Effector CD4-positive, alpha-beta T cell (primary cell): ENCODE results near the gene ZPBP2. TPM values are rescaled to one million over a fixed set of nuclear protein-coding genes. Genes with fewer than 3 reads are reported as not detected.
"Not testable (repeated sequence)": the region's sequence is repeated elsewhere in the genome, so short reads cannot be mapped to it uniquely, and the experiment has no call there.

Experiments
- DNase-seq: peaks from one replicate; pipeline ENCODE4 v3.0.0-alpha.2; 2020
- total RNA-seq: gene quantifications from one replicate; lab custom pipeline; 2026; lab: John Stamatoyannopoulos, UW

Gene ZPBP2, protein sequence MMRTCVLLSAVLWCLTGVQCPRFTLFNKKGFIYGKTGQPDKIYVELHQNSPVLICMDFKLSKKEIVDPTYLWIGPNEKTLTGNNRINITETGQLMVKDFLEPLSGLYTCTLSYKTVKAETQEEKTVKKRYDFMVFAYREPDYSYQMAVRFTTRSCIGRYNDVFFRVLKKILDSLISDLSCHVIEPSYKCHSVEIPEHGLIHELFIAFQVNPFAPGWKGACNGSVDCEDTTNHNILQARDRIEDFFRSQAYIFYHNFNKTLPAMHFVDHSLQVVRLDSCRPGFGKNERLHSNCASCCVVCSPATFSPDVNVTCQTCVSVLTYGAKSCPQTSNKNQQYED
- total RNA-seq: not detected

DNA sequence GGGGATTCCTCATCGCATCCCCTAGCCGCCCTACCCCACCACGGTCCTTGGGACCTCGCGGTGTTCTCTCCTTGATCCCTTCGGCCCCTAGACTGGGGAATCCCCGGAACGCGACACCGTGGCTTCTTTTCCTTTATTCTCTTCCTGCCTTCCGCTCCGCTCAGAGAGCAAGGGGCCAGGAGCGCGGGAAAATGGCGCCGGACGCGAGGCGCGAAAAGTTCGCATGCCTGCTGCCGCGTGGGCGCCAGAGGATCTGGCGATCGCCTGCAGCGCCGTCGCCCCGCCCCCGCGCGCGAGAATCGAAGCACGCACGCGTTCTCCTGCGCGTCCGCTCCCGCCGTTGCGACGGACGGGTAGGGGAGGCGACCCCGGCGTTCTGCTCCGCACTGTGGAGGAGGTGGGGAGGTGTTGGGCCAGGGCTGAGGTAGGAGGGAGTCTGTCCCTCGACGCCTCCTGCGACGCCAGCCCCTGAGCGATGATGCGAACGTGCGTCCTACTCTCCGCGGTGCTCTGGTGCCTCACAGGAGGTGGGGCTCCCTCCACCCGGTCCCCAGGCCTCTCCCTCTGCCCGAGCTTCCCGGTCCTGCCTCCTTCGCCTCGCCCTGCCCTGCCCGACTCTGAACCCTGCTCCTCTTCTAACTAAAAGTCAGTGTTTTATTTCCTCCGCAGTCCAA is at the start of gene ZPBP2:
TSS of gene ZPBP2 (plus strand) at position 323 of the 674 bp plus-strand sequence. CDS start at position 476, 153 bp downstream.
- DNase-seq: no peak

DNA sequence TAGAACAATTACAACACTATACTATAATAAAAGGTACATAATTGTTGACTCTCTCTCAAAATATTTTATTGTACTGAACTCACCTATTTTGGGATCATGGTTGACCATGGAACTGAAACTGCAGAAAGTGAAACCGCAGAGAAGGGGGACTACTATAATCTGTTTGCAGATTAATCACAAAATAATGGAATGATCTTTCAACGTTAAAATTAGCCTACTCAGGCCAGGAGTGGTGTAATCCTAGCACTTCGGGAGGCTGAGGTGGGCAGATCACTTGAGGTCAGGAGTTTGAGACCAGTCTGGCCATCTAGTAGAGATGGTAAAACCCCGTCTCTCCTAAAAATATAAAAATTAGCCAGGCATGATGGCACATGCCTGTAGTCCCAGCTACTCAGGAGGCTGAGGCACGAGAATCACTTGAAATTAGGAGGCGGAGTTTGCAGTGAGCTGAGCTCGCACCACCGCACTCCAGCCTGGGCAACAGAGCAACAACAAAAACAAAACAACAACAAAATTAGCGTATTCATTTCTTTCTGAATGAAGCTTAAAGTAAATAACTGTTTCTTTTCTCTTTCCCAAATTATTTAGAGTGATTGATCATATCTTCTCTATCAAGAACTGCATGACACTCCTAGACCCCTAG is 49.5 kb upstream of the ZPBP2 start:
- DNase-seq: no peak

DNA sequence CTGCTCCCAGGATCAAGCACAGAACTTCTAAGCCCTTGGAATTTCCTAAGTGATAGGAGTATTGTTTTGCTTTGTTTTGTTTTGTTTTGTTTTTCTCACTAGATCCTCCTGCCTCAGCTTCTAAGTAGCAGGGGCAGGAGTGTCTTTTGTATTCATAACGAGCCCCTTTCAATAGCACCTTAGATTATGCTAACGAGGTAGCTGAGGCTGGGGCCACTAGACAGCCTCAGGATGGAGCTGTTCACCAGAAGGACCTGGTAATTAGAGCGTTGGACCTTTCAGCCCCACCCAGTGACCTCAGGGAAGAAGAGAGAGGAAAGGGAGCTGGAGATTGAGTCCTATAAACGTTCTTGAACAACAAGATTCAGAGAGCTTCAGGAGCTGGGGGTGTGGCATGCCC is 47.5 kb upstream of the ZPBP2 start:
- DNase-seq: no peak

GRCh38 chr17:39820987-39821386 is 47.0 kb upstream of the ZPBP2 start:
- no peak for DNase-seq

- no peak for DNase-seq
These were observed 46.0 kb upstream of the ZPBP2 start for GRCh38 chr17:39822051-39822451.

GRCh38 chr17:39823407-39824054 is 44.5 kb upstream of the ZPBP2 start:
- DNase-seq: no peak

- DNase-seq: no peak
These were observed 41.7 kb upstream of the ZPBP2 start for GRCh38 chr17:39826334-39826733.

DNA sequence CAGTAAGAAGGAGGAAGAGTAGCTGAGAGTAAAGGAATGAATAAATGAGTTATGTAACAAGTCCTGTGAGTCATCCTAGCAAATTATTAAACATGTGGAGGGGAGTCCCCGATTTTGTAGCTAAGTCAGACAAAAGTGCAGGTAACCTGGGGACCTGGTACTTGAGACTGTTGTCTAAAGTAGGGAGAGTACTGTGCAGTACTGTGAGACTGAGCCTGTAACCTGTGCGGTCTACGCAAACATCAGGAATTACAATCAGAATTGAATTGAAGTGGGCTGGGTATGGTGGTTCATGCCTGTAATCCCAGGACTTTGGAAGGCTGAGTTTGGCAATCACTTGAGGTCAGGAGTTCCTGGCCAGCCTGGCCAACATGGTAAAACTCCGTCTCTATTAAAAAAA is 39.6 kb upstream of the ZPBP2 start:
- no peak for DNase-seq

DNA sequence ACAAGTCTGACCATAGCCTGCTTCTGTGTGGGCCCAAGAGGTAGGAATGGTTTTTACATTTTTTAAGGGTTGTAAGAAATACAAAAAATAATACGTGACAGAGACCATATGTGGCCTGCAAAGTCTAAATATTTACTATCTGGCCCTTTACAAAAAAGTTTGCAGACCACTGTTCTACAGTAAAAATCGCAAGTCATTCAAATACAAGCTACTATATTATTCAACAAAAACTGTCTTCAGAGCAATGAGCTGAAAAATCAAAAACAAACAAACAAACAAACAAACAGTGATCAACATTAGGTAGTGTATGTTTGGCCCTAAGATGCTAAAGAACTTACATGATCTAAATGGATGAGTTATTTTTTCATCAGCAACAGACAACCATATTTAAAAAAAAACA is 36.4 kb upstream of the ZPBP2 start:
- no peak for DNase-seq

- DNase-seq: no peak
These were observed 34.0 kb upstream of the ZPBP2 start for GRCh38 chr17:39834017-39834416.

GRCh38 chr17:39835038-39835786 is 32.8 kb upstream of the ZPBP2 start:
- DNase-seq: no peak

- DNase-seq: no peak
These were observed 31.9 kb upstream of the ZPBP2 start for GRCh38 chr17:39836117-39836516.

DNA sequence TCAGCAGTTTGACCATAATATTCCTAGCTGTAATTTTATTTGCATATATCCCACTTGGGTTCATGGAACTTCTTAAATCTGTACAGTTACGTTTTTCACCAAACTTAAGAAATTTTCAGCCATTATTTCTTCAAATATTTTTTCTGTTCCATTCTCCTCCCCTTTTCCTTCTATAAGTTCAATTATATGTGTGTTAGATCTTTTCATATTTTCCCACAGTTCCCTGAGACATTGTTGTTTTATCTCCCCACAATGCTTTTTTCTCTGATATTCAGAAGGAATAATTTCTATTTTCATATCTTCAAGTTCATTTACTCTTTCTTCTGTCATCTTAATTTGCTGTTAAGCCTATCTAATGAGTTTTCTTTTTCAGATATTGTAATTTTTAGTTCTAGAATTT is 29.9 kb upstream of the ZPBP2 start:
- no peak for DNase-seq

DNA sequence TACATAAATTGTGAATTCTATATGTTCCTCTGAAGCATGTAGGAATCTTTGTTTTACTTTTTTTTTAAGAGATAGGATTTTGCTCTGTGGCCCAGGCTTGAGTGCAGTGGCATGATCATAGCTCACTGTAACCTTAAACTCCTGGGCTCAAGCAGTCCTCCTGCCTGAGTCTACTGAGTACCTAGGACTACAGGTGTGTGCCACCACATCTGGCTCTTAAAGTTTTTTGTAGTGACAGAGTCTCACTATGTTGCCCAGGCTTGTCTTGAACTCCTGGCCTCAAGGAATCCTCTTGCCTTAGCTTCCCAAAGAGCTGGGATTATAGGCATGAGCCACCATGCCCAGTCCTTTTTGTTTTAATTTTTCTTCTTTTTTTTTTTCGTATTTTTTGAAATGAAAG is 29.2 kb upstream of the ZPBP2 start:
- no peak for DNase-seq

DNA sequence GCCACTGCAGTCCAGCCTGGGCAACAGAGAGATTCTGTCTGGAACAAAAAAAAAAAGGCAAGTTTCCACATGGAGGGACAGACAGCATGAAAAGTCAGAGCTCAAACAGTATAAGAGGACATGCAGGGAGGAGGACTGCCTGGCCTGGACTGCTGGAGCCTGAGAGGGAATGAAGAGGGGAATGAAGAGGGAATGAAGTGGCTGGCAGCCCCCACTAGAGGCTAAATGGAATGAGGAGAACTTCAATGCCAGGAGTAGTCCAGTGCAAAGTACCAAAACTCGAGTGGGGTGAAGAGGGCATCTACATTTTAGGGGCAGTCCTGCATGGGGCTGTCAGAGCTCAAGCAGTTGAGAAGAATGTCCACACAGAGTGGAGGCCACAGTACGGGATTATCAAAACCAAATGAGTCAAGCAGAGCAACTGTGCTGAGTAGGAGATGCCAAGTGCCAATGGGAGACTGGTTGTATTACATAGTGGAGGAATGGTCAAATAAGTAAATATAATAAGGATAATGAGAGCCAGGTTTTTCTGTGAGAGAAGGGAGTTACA is 26.8 kb upstream of the ZPBP2 start:
- DNase-seq: no peak

DNA sequence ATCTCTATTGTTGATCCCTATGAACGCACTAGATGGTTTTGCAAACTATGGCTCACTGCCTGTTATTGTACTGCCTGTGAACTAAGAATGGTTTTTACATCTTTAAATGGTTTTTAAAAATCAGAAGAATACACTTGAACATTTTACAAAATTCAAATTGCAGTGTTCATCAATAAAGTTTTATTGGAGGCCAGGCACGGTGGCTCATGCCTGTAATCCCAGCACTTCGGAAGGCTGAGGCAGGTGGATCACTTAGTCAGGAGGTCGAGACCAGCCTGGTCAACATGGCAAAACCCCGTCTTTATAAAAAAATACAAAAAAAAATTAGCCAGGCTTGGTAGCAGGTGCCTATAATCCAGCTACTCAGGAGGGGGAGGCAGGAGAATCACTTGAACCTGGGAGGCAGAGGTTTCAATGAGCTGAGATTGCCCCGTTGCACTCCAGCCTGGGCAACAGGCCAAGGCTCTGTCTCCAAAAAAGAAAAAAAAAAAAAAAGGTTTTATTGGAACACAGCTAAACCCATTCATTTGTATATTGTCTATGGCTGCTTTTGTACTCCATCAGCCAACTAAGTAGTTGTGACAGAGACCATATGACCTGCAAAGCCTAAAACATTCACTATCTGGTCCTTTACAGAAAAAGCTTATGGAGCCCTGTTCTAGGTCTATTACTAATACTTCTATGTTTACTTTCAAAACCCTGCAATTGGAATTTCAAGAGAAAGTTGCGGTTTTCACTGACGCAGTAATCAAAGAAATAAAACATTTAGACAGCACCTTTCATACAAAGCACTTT is 22.8 kb upstream of the ZPBP2 start:
- DNase-seq: no peak

DNA sequence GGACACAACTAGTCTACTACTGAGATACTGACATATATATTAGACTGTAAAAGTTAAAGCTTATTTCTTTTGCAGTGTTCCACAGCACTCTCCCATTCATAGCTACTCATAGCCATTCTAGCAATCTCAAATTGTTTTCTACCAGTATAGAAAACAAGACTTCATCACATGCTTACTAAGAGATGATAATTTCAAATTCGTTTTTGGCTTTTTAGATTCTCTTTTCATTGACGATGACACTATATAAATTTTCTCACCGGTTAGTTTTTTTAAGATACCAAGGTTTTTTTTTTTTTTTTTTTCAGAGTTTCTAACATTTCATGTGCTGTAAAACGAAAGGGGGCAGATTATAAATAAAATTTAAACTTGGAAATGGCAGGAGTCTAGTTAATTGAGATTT is 21.8 kb upstream of the ZPBP2 start:
- no peak for DNase-seq

- no peak for DNase-seq
These were observed 19.4 kb upstream of the ZPBP2 start for GRCh38 chr17:39848600-39848999.

- DNase-seq: not testable (repeated sequence)
These were observed 17.8 kb upstream of the ZPBP2 start for GRCh38 chr17:39850186-39850585.

GRCh38 chr17:39852239-39852638 is 15.8 kb upstream of the ZPBP2 start:
- DNase-seq: no peak

DNA sequence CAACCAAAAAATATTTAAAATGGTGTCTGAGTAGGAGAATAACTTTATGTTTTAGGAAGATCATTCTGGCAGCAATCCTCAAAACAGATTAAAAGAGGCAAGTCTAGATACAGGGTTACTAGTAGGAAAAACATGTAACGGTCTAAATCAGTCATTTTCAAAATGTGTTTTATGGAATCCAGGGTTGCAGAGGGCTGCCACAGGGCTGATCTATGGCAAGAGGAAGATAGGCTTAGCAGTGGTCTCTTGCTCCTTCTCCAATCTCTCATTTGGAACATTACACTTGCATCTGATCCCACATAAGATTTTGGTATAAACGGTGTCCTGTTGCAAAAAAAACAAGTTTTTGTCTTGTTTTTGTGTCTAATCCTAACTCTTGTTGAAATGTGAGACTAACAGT is 13.1 kb upstream of the ZPBP2 start:
- DNase-seq: no peak
